Measurements from ENCODE around the gene SIK3.

- TF ChIP-seq CTCF (IDR thresholded peaks at IDR 0.05; ENCODE audit: low read depth, low read length), result no peak
- TF ChIP-seq POLR2A (IDR thresholded peaks at IDR 0.05; ENCODE audit: extremely low read depth, insufficient read length), result no peak
Measured at GRCh38 chr11:116931206-116931953, 166.8 kb downstream of the SIK3 start.
